Measurements from ENCODE around the gene IL21R. TPM values are rescaled to one million over a fixed set of nuclear protein-coding genes. Genes with fewer than 3 reads are reported as not detected.

Gene IL21R
- total and polyA plus RNA-seq, 2 donors (not counting 3 experiments of a cell fraction or from before 2014, with no cell fraction given) = 0.03 TPM; not detected in 1

GRCh38 chr16:27437946-27438345 lies 36.0 kb downstream of the IL21R start:
- Histone ChIP-seq H3K4me1 (ENCODE audit: control insufficient read depth, extremely low read depth, insufficient read depth, low read length) (no peaks in the 10 kb centered on the region), H3K4me2 (ENCODE audit: insufficient read depth, low read length) (no peak overlapping the region), H3K9ac (replicated peaks; ENCODE audit: extremely low read depth, insufficient read depth, low read length) (no peak overlapping the region), H3K4me3 (replicated peaks in 1 of 3; ENCODE audit: insufficient read depth in 1 of 3, low read depth in 1 of 3, low read length in 3 of 3) (no peak overlapping the region), H3K9me1 (replicated peaks; ENCODE audit: control insufficient read depth, extremely low read depth, insufficient read depth, low read length) (no peaks in the 10 kb centered on the region), H3K79me2 (ENCODE audit: control insufficient read depth, insufficient read depth, low read length) (no peaks in the 10 kb centered on the region), H3K9me3 (replicated peaks; ENCODE audit: control insufficient read depth, insufficient read depth, low read length) (no peaks in the 10 kb centered on the region), H2AFZ (ENCODE audit: low read depth, low read length) (no peak overlapping the region), H3K36me3 (ENCODE audit: control insufficient read depth in 2 of 2, extremely low read depth in 1 of 2, insufficient read depth in 2 of 2, low read length in 2 of 2) (no peaks in the 10 kb centered on the region), H3K27ac (ENCODE audit: insufficient read depth, low read depth, low read length) (no peak overlapping the region), H4K20me1 (replicated peaks; ENCODE audit: control insufficient read depth, extremely low read depth, insufficient read depth, low read length) (no peaks in the 10 kb centered on the region), H3K27me3 (ENCODE audit: control insufficient read depth in 2 of 2, insufficient read depth in 2 of 2, low read length in 2 of 2) (no peaks in the 10 kb centered on the region)
- dilution Hi-C loops (cut with MboI; ENCODE audit: extremely low pct_ligation_motif_present, low sequenced_read_pairs) = no loop called here
- no peak for DNase-seq (ENCODE audit: low read depth, low spot score)
- FAIRE-seq = no peak
- intact Hi-C loops (cut with micrococcal nuclease) = no loop called here
- ChIA-PET CTCF (no interaction called here), POLR2A (no interaction called here)
- TF ChIP-seq EZH2 (IDR thresholded peaks at IDR 0.05; ENCODE audit: borderline replicate concordance, low read depth, low read length, severe bottlenecking) (no peak), CTCF (IDR thresholded peaks at IDR 0.05; ENCODE audit: extremely low read depth in 1 of 2, insufficient read depth in 1 of 2, low read depth in 1 of 2, low read length in 2 of 2) (no peak), MYC (IDR thresholded peaks at IDR 0.05; ENCODE audit: low read depth, low read length) (no peak), MAX (IDR thresholded peaks at IDR 0.05; ENCODE audit: insufficient read depth, insufficient read length) (no peak), FOS (IDR thresholded peaks at IDR 0.05; ENCODE audit: borderline replicate concordance, insufficient read depth, low read length) (no peak), POLR2A (IDR thresholded peaks at IDR 0.05; ENCODE audit: low read depth, low read length) (no peak)
- no TSS peak for BruUV-seq (replicated peaks)
